NCI-H146 treated with DMSO at 0.1 percent for 48 hours (cell line): ENCODE data around the gene ZFPM1.
A peak's percentile ranks its signal among the peaks of the same experiment; 100 is the strongest.
"Not testable (repeated sequence)": the region's sequence is repeated elsewhere in the genome, so short reads cannot be mapped to it uniquely, and the experiment has no call there.

Experiments used
- DNase-seq: peaks from one replicate; lab custom pipeline; 2025; ENCODE audit not compliant: unreplicated experiment; lab: John Stamatoyannopoulos, UW

The ZFPM1 gene

GRCh38 chr16:88464447-88465318 lies 11.6 kb downstream of the ZFPM1 start:
- DNase-seq = no peak

GRCh38 chr16:88465387-88465983 lies 12.4 kb downstream of the ZFPM1 start:
- DNase-seq = peak; percentile 50

GRCh38 chr16:88466175-88466862 lies 13.2 kb downstream of the ZFPM1 start:
- DNase-seq = no peak

- DNase-seq = no peak
Observed at GRCh38 chr16:88466949-88467348, 13.9 kb downstream of the ZFPM1 start.

- no peak for DNase-seq
Observed at GRCh38 chr16:88467541-88467944, 14.5 kb downstream of the ZFPM1 start.

- no peak for DNase-seq
Observed at GRCh38 chr16:88468275-88469129, 15.4 kb downstream of the ZFPM1 start.

GRCh38 chr16:88469615-88470395 lies 16.7 kb downstream of the ZFPM1 start:
- no peak for DNase-seq

- not testable (repeated sequence) for DNase-seq
Observed at GRCh38 chr16:88470396-88470680, 17.3 kb downstream of the ZFPM1 start.

GRCh38 chr16:88470696-88471095 lies 17.6 kb downstream of the ZFPM1 start:
- DNase-seq = not testable (repeated sequence)

- no peak for DNase-seq
Observed at GRCh38 chr16:88471115-88471514, 18.0 kb downstream of the ZFPM1 start.

- DNase-seq = no peak
Observed at GRCh38 chr16:88471575-88471974, 18.5 kb downstream of the ZFPM1 start.

GRCh38 chr16:88472069-88472468 lies 19.0 kb downstream of the ZFPM1 start:
- DNase-seq = no peak

- DNase-seq = no peak
Observed at GRCh38 chr16:88472637-88473205, 19.6 kb downstream of the ZFPM1 start.

GRCh38 chr16:88473666-88474534 lies 20.8 kb downstream of the ZFPM1 start:
- no peak for DNase-seq

GRCh38 chr16:88475037-88475436 lies 22.0 kb downstream of the ZFPM1 start:
- DNase-seq = no peak

GRCh38 chr16:88476203-88476602 lies 23.1 kb downstream of the ZFPM1 start:
- no peak for DNase-seq

- no peak for DNase-seq
Observed at GRCh38 chr16:88476817-88477397, 23.8 kb downstream of the ZFPM1 start.

- DNase-seq = peak; percentile 81
Observed at GRCh38 chr16:88477631-88478519, 24.8 kb downstream of the ZFPM1 start.
